Mucosa of rectum (tissue), 2 donors: Measurements from ENCODE around the gene TPST2.
A peak's percentile ranks its signal among the peaks of the same experiment; 100 is the strongest.

Experiments
- H3K27ac ChIP-seq, 2 donors: one replicate each; pipeline ENCODE4 v1.7.0; 2013; ENCODE audit warnings: inconsistent platforms in 2 of 2, low read depth in 2 of 2, low read length in 2 of 2
- H3K27me3 ChIP-seq, 2 donors: one replicate each; pipeline ENCODE4 v1.7.0; 2013; ENCODE audit warnings: low read length in 2 of 2; ENCODE audit not compliant: control insufficient read depth in 2 of 2, insufficient read depth in 2 of 2
- H3K36me3 ChIP-seq, 2 donors: one replicate each; pipeline ENCODE4 v1.7.0; 2013; ENCODE audit warnings: low read length in 2 of 2; ENCODE audit not compliant: control insufficient read depth in 2 of 2, insufficient read depth in 2 of 2
- H3K4me1 ChIP-seq, 2 donors: one replicate each; pipeline ENCODE4 v1.7.0; 2013; ENCODE audit warnings: low read length in 2 of 2, mild to moderate bottlenecking in 1 of 2; ENCODE audit not compliant: control insufficient read depth in 2 of 2, insufficient read depth in 2 of 2
- H3K4me3 ChIP-seq, 2 donors: one replicate each; pipeline ENCODE4 v1.7.0; 2013; ENCODE audit warnings: low read length in 2 of 2
- H3K9ac ChIP-seq, 2 donors: one replicate each; pipeline ENCODE4 v1.7.0; 2013; ENCODE audit warnings: low read length in 2 of 2, low read depth in 1 of 2, mild to moderate bottlenecking in 1 of 2
- H3K9me3 ChIP-seq, 2 donors: one replicate each; pipeline ENCODE4 v1.7.0; 2013; ENCODE audit warnings: low read length in 2 of 2; ENCODE audit not compliant: control insufficient read depth in 2 of 2
- donor health status: healthy.
- donor health status: Normal muscosa, but diverticular disease.

The TPST2 gene

DNA sequence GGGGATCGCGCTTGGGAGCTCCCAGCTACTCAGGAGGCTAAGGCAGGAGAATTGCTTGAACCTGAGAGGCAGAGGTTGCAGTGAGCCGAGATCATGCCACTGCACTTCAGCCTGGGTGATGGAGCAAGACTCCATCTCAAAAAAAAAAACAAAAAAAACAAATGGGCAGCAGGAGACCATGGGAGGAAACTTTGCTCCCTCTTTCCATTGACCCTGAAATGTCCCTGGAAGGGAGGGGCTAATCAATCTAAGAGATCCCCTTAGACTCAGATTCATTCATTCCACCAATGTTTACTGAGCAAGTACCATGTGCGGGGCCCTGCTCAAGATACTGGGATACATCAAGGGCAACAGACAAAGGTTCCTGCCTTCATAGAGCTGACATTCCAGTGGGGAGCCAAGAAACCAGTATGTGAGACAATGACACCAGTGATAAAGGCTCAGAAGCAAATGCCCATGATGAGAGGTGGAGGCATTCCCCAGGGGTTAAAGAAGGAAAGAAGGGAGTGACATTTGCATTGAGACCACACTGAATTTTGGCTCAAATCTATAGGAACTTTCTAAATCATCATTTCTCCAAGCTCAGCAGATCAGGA is 39.9 kb downstream of the TPST2 start:
- Histone ChIP-seq H3K9ac (no peak overlapping the region), H3K4me1 (no peaks in the 10 kb centered on the region), H3K9me3 (no peaks in the 10 kb centered on the region), H3K36me3 (no peaks in the 10 kb centered on the region), H3K4me3 (no peak overlapping the region), H3K27ac (no peak overlapping the region), H3K27me3 (no peaks in the 10 kb centered on the region)

DNA sequence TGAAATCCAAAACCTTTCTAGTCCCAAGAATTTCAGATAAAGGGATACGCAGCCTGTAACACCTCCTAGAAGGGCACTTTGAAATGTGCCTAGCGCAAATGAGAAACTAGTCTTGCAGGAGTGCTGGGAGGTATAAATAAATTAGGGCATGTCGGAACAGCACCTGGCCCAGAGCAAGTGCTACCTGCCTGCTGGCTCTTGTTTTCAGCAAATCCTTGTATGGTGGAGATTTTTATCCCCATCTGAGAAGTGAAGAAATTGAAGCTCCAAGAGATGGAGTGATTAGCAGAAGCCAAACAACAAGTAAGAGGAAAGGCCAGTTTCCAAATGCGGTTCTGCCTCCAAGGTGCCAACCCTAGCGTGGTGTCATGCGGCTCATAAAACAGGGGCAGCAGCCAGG is 40.9 kb downstream of the TPST2 start:
- Histone ChIP-seq H3K27me3 (no peaks in the 10 kb centered on the region), H3K4me1 (no peaks in the 10 kb centered on the region), H3K4me3 (no peak overlapping the region), H3K27ac (no peak overlapping the region), H3K9me3 (no peaks in the 10 kb centered on the region), H3K36me3 (no peaks in the 10 kb centered on the region), H3K9ac (no peak overlapping the region)

DNA sequence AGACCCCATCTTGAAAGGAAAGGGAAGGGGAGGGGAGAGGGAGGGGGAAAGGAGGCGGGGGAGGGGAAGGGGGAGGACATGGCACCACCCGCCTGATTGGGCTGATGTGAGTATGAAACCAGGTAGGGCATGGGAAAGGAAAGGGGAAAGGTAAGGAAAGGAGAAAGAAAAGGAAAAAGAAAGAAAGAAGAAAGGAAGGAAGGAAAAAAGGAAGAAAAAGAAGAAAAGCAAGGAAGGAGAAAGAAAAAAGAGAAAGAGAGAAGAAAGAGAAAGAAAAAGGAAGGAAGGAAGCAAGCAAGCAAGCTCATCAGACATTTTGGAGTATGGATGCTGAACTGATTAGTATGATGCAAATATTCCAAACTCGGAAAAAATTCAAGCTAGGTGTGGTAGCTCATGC is 41.6 kb downstream of the TPST2 start:
- H3K36me3 ChIP-seq, result no peaks in the 10 kb centered on the region
- no peak overlapping the region for H3K9ac ChIP-seq
- no peaks in the 10 kb centered on the region for H3K27me3 ChIP-seq
- H3K27ac ChIP-seq, result no peak overlapping the region
- H3K4me3 ChIP-seq, result no peak overlapping the region
- H3K9me3 ChIP-seq, result no peaks in the 10 kb centered on the region
- H3K4me1 ChIP-seq, result no peaks in the 10 kb centered on the region

- Histone ChIP-seq H3K4me3 (no peak overlapping the region), H3K27me3 (no peaks in the 10 kb centered on the region), H3K9ac (no peak overlapping the region), H3K36me3 (no peaks in the 10 kb centered on the region), H3K4me1 (no peaks in the 10 kb centered on the region), H3K27ac (no peak overlapping the region), H3K9me3 (no peaks in the 10 kb centered on the region)
These were observed 42.1 kb downstream of the TPST2 start for GRCh38 chr22:26547837-26548236.

DNA sequence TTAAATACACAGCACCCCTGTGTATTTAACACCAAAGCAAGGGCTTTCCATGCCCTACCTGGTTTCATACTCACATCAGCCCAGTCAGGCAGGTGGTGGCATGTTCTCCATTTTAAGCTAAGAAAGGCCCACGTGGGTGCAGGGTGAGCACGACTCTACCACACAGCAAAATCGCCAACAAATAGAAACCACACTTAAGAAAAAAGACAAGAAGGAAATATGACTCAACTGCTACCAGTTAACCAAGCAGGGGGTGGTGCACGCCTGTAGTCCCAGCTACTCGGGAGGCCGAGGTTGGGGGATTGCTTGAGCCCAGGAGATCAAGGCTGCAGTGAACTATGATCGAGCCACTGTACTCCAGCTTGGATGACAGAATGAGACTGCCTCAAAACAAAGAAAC is 42.5 kb downstream of the TPST2 start:
- Histone ChIP-seq H3K27me3 (no peaks in the 10 kb centered on the region), H3K9me3 (no peaks in the 10 kb centered on the region), H3K4me3 (no peak overlapping the region), H3K9ac (no peak overlapping the region), H3K36me3 (peaks cover 2% of the 10 kb centered on the region in 2 donors), H3K27ac (no peak overlapping the region), H3K4me1 (no peaks in the 10 kb centered on the region)

- no peaks in the 10 kb centered on the region for H3K27me3 ChIP-seq
- no peak overlapping the region for H3K27ac ChIP-seq
- H3K4me3 ChIP-seq, result no peak overlapping the region
- no peak overlapping the region for H3K9ac ChIP-seq
- no peaks in the 10 kb centered on the region for H3K4me1 ChIP-seq
- H3K9me3 ChIP-seq, result no peaks in the 10 kb centered on the region
- H3K36me3 ChIP-seq, result peaks cover 2 to 3% of the 10 kb centered on the region in 2 donors
These were observed 43.6 kb downstream of the TPST2 start for GRCh38 chr22:26546282-26546681.

DNA sequence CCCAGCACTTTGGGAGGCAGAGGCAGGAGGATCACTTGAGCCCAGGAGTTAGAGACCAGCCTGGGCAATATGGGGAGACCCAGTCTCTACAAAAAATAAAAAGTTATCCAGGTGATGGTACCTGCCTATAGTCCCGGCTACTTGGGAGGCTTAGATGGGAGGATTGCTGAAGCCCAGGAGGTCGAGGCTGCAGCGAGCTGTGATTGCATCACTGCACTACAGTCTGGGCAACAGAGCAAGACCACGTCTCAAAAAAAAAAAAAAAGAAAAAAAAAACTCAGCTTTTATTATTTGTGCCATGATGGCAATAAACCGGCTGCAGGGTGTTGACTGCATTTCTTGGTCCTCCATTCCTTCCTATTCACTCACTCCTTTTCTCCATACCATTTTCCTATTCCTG is 44.1 kb downstream of the TPST2 start:
- Histone ChIP-seq H3K9me3 (no peaks in the 10 kb centered on the region), H3K27ac (no peak overlapping the region), H3K4me1 (no peaks in the 10 kb centered on the region), H3K4me3 (no peak overlapping the region), H3K27me3 (no peaks in the 10 kb centered on the region), H3K36me3 (peaks cover 5 to 7% of the 10 kb centered on the region in 2 donors), H3K9ac (no peak overlapping the region)

- Histone ChIP-seq H3K4me1 (no peaks in the 10 kb centered on the region), H3K27me3 (no peaks in the 10 kb centered on the region), H3K4me3 (no peak overlapping the region), H3K9me3 (no peaks in the 10 kb centered on the region), H3K9ac (no peak overlapping the region), H3K27ac (no peak overlapping the region), H3K36me3 (peaks cover 6 to 10% of the 10 kb centered on the region in 2 donors)
These were observed 44.5 kb downstream of the TPST2 start for GRCh38 chr22:26545385-26545784.

- no peaks in the 10 kb centered on the region for H3K4me1 ChIP-seq
- H3K9me3 ChIP-seq, result no peaks in the 10 kb centered on the region
- H3K36me3 ChIP-seq, result peaks cover 6 to 10% of the 10 kb centered on the region in 2 donors
- H3K27me3 ChIP-seq, result no peaks in the 10 kb centered on the region
- no peak overlapping the region for H3K9ac ChIP-seq
- H3K27ac ChIP-seq, result no peak overlapping the region
- H3K4me3 ChIP-seq, result no peak overlapping the region
These were observed 45.4 kb downstream of the TPST2 start for GRCh38 chr22:26544489-26544888.

GRCh38 chr22:26542831-26543230 is 47.1 kb downstream of the TPST2 start:
- Histone ChIP-seq H3K9ac (no peak overlapping the region), H3K4me3 (no peak overlapping the region), H3K27ac (peak overlapping the region in 1 of 2 donors; percentile 11), H3K27me3 (no peaks in the 10 kb centered on the region), H3K9me3 (no peaks in the 10 kb centered on the region), H3K36me3 (peaks cover 9 to 10% of the 10 kb centered on the region in 2 donors), H3K4me1 (no peaks in the 10 kb centered on the region)
